ENCODE data around the gene SLC36A4. TPM values are rescaled to one million over a fixed set of nuclear protein-coding genes. Genes with fewer than 3 reads are reported as not detected.
"Not testable (repeated sequence)": the region's sequence is repeated elsewhere in the genome, so short reads cannot be mapped to it uniquely, and the experiment has no call there.

SLC36A4 gene
- total RNA-seq (ENCODE audit: low replicate concordance), result 31.6 and 67.6 TPM in 2 replicates

GRCh38 chr11:93197380-93198214 lies at the start of gene SLC36A4:
Gene SLC36A4, minus strand, starts transcription at chr11:93197991. Its CDS starts 159 bp downstream, at chr11:93197832.
- H2AFZ ChIP-seq (replicated peaks), result peak within 1 kb of the TSS; percentile 68
- H3K4me3 Mint-ChIP-seq, result peak within 1 kb of the TSS; percentile 97
- H3F3A ChIP-seq (ENCODE audit: low read depth), result no peaks in the 10 kb centered on the region
- peak within 1 kb of the TSS; percentile 71 for H3K9ac ChIP-seq
- peak; percentile 96 for DNase-seq (ENCODE audit: low spot score)
- H3K27me3 Mint-ChIP-seq (ENCODE audit: insufficient read depth, low read depth), result peaks cover 2% of the 10 kb centered on the region
- H3K4me1 Mint-ChIP-seq, result peaks cover 3% of the 10 kb centered on the region
- H3K36me3 ChIP-seq, result no peaks in the 10 kb centered on the region
- peaks cover 16% of the 10 kb centered on the region for H3K9me3 Mint-ChIP-seq
- H3K27me3 ChIP-seq, result no peaks in the 10 kb centered on the region
- H3K27ac ChIP-seq, result peak within 1 kb of the TSS; percentile 70
- H3K9me3 ChIP-seq (ENCODE audit: low read depth), result no peaks in the 10 kb centered on the region
- H3K4me3 ChIP-seq, result peak within 1 kb of the TSS; percentile 56
- H3K4me1 ChIP-seq, result peaks cover 22% of the 10 kb centered on the region
- H3K4me2 ChIP-seq, result peak within 1 kb of the TSS; percentile 87
- H3K36me3 Mint-ChIP-seq, result peaks cover 19% of the 10 kb centered on the region
- peaks cover 6% of the 10 kb centered on the region for H4K20me1 ChIP-seq (ENCODE audit: low read depth)
- peak within 1 kb of the TSS; percentile 99 for H3K27ac Mint-ChIP-seq
- peak; percentile 22 for TF ChIP-seq EZH2 (IDR thresholded peaks at IDR 0.05)
- TF ChIP-seq, protein P1, sequence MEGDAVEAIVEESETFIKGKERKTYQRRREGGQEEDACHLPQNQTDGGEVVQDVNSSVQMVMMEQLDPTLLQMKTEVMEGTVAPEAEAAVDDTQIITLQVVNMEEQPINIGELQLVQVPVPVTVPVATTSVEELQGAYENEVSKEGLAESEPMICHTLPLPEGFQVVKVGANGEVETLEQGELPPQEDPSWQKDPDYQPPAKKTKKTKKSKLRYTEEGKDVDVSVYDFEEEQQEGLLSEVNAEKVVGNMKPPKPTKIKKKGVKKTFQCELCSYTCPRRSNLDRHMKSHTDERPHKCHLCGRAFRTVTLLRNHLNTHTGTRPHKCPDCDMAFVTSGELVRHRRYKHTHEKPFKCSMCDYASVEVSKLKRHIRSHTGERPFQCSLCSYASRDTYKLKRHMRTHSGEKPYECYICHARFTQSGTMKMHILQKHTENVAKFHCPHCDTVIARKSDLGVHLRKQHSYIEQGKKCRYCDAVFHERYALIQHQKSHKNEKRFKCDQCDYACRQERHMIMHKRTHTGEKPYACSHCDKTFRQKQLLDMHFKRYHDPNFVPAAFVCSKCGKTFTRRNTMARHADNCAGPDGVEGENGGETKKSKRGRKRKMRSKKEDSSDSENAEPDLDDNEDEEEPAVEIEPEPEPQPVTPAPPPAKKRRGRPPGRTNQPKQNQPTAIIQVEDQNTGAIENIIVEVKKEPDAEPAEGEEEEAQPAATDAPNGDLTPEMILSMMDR (IDR thresholded peaks at IDR 0.05), result no peak
- no peak for TF ChIP-seq EZH2phosphoT487 (IDR thresholded peaks at IDR 0.05)
- peaks cover 49% of the 10 kb centered on the region for H3K79me2 ChIP-seq (ENCODE audit: low read depth)

GRCh38 chr11:93246790-93247189 lies 49.0 kb upstream of the SLC36A4 start:
- peaks cover 23% of the 10 kb centered on the region for H3K4me1 Mint-ChIP-seq
- not testable (repeated sequence) for H3K27me3 Mint-ChIP-seq (ENCODE audit: insufficient read depth, low read depth); H3K9me3 Mint-ChIP-seq; H3K9ac ChIP-seq; H3K27ac ChIP-seq; H4K20me1 ChIP-seq (ENCODE audit: low read depth); H3K36me3 Mint-ChIP-seq; H3K4me3 ChIP-seq; H3F3A ChIP-seq (ENCODE audit: low read depth); H3K4me1 ChIP-seq; H3K27ac Mint-ChIP-seq; H3K4me2 ChIP-seq; H3K27me3 ChIP-seq; DNase-seq (ENCODE audit: low spot score); H3K36me3 ChIP-seq; H2AFZ ChIP-seq (replicated peaks); H3K9me3 ChIP-seq (ENCODE audit: low read depth); H3K4me3 Mint-ChIP-seq; H3K79me2 ChIP-seq (ENCODE audit: low read depth)

- no peak for DNase-seq (ENCODE audit: low spot score)
- Histone ChIP-seq H4K20me1 (ENCODE audit: low read depth) (no peaks in the 10 kb centered on the region), H3K9me3 (ENCODE audit: low read depth) (no peaks in the 10 kb centered on the region), H3F3A (ENCODE audit: low read depth) (no peaks in the 10 kb centered on the region), H3K4me1 (no peaks in the 10 kb centered on the region), H3K9ac (no peak overlapping the region), H3K27ac (no peak overlapping the region), H3K4me3 (no peak overlapping the region), H3K36me3 (no peaks in the 10 kb centered on the region), H3K79me2 (ENCODE audit: low read depth) (no peaks in the 10 kb centered on the region), H3K27me3 (no peaks in the 10 kb centered on the region), H3K4me2 (no peak overlapping the region), H2AFZ (replicated peaks) (no peak overlapping the region)
- no peak for TF ChIP-seq EZH2 (IDR thresholded peaks at IDR 0.05)
- TF ChIP-seq, protein P1 (IDR thresholded peaks at IDR 0.05), result no peak
- TF ChIP-seq EZH2phosphoT487 (IDR thresholded peaks at IDR 0.05), result no peak
- Mint-ChIP-seq H3K4me3 (no peak overlapping the region), H3K36me3 (peaks cover 3% of the 10 kb centered on the region), H3K4me1 (peaks cover 7% of the 10 kb centered on the region), H3K27me3 (ENCODE audit: insufficient read depth, low read depth) (no peaks in the 10 kb centered on the region), H3K9me3 (peaks cover 3% of the 10 kb centered on the region), H3K27ac (no peak overlapping the region)
These were observed 46.2 kb upstream of the SLC36A4 start for GRCh38 chr11:93244018-93244417.

DNA sequence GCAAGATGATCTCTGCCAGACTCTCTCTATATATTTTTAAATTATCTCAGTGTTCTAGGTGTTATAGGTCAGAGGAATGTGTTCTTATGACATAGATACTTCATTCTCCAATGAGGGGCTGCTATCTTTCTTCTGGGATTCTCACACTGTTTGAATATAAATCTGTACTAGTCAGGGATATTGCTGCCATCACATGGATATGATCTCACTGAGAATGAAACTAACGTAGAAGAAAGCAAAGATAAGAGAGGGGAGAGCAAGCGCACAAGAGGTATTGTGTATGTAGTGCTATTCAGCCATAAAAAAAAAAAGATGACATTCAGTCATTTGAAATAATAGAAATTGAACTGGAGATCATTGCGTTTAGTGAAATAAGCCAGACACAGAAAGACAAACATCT lies 42.2 kb upstream of the SLC36A4 start:
- Histone ChIP-seq H3F3A (ENCODE audit: low read depth) (no peaks in the 10 kb centered on the region), H3K4me1 (no peaks in the 10 kb centered on the region), H4K20me1 (ENCODE audit: low read depth) (no peaks in the 10 kb centered on the region), H3K27ac (no peak overlapping the region), H2AFZ (replicated peaks) (no peak overlapping the region), H3K9me3 (ENCODE audit: low read depth) (no peaks in the 10 kb centered on the region), H3K4me2 (no peak overlapping the region), H3K27me3 (no peaks in the 10 kb centered on the region), H3K79me2 (ENCODE audit: low read depth) (no peaks in the 10 kb centered on the region), H3K4me3 (no peak overlapping the region), H3K9ac (no peak overlapping the region), H3K36me3 (no peaks in the 10 kb centered on the region)
- no peaks in the 10 kb centered on the region for H3K4me1 Mint-ChIP-seq
- no peaks in the 10 kb centered on the region for H3K36me3 Mint-ChIP-seq
- no peak overlapping the region for H3K4me3 Mint-ChIP-seq
- peaks cover 3% of the 10 kb centered on the region for H3K27me3 Mint-ChIP-seq (ENCODE audit: insufficient read depth, low read depth)
- no peak overlapping the region for H3K27ac Mint-ChIP-seq
- TF ChIP-seq EZH2phosphoT487 (IDR thresholded peaks at IDR 0.05) (no peak), EZH2 (IDR thresholded peaks at IDR 0.05) (no peak)
- TF ChIP-seq, protein P1 (IDR thresholded peaks at IDR 0.05), result no peak
- no peaks in the 10 kb centered on the region for H3K9me3 Mint-ChIP-seq
- no peak for DNase-seq (ENCODE audit: low spot score)
